GM23248 (cell line): ENCODE data around the gene EXO5. TPM values are rescaled to one million over a fixed set of nuclear protein-coding genes. Genes with fewer than 3 reads are reported as not detected.

ENCODE experiments used
- DNase-seq: peaks from one replicate; pipeline ENCODE4 v3.0.0-alpha.2; 2015
- H2AFZ ChIP-seq: fragments of 200-600 bp; sonication (generic); 2 replicates; pipeline ENCODE4 v1.6.1; 2016; ENCODE audit warnings: antibody characterized with exemption
- H3F3A ChIP-seq: fragments of 200-600 bp; sonication (generic); 2 replicates; pipeline ENCODE4 v1.6.1; 2016; ENCODE audit warnings: mild to moderate bottlenecking, antibody characterized with exemption, mixed run types; ENCODE audit not compliant: insufficient read depth
- H3K27ac ChIP-seq: fragments of 200-600 bp; sonication (generic); 2 replicates; pipeline ENCODE4 v1.5.1; 2016; ENCODE audit warnings: mild to moderate bottlenecking
- H3K27me3 ChIP-seq: fragments of 200-600 bp; sonication (generic); replicated peaks from 2 replicates; pipeline ENCODE4 v1.6.1; 2016; ENCODE audit warnings: mild to moderate bottlenecking; ENCODE audit not compliant: insufficient read depth
- H3K36me3 ChIP-seq: fragments of 200-600 bp; sonication (generic); 2 replicates; pipeline ENCODE4 v1.6.1; 2016; ENCODE audit warnings: low read depth, mild to moderate bottlenecking
- H3K4me1 ChIP-seq: fragments of 200-600 bp; sonication (generic); 2 replicates; pipeline ENCODE4 v1.6.1; 2016; ENCODE audit warnings: mild to moderate bottlenecking; ENCODE audit not compliant: insufficient read depth
- H3K4me2 ChIP-seq: fragments of 200-600 bp; sonication (generic); one replicate; pipeline ENCODE4 v1.6.1; 2016; ENCODE audit warnings: mild to moderate bottlenecking; ENCODE audit not compliant: unreplicated experiment
- H3K4me3 ChIP-seq: fragments of 200-600 bp; sonication (generic); 2 replicates; pipeline ENCODE4 v1.5.1; 2016; ENCODE audit warnings: mild to moderate bottlenecking
- H3K79me2 ChIP-seq: fragments of 200-600 bp; sonication (generic); 2 replicates; pipeline ENCODE4 v1.6.1; 2016; ENCODE audit warnings: mild to moderate bottlenecking; ENCODE audit not compliant: insufficient read depth
- H3K9ac ChIP-seq: fragments of 200-600 bp; sonication (generic); 2 replicates; pipeline ENCODE4 v1.6.1; 2016; ENCODE audit warnings: mild to moderate bottlenecking
- H3K9me2 ChIP-seq: fragments of 200-600 bp; sonication (generic); 2 replicates; pipeline ENCODE4 v1.6.1; 2016; ENCODE audit warnings: mixed run types, mild to moderate bottlenecking, moderate library complexity; ENCODE audit not compliant: insufficient read depth
- H3K9me3 ChIP-seq: fragments of 200-600 bp; sonication (generic); one replicate; pipeline ENCODE4 v1.6.1; 2017; ENCODE audit warnings: low read depth
- H4K20me1 ChIP-seq: fragments of 200-600 bp; sonication (generic); 2 replicates; pipeline ENCODE4 v1.6.0; 2016; ENCODE audit not compliant: insufficient read depth
- EZH2 ChIP-seq: fragments of 200-600 bp; sonication (generic); IDR thresholded peaks from 2 replicates; pipeline ENCODE4 v1.6.1; 2018; ENCODE audit warnings: antibody characterized with exemption, mild to moderate bottlenecking; ENCODE audit not compliant: insufficient read depth, poor library complexity, severe bottlenecking
- EZH2phosphoT487 ChIP-seq: fragments of 200-600 bp; sonication (generic); IDR thresholded peaks from 2 replicates; pipeline ENCODE4 v1.6.1; 2018; ENCODE audit warnings: antibody characterized with exemption, moderate library complexity, mild to moderate bottlenecking, low read depth; ENCODE audit not compliant: insufficient read depth
- WGBS, 2 experiments: methylation state at CpG; one replicate each; pipeline ENCODE4 v1.1.6; 2015 to 2017; ENCODE audit warnings: low lambda C conversion rate in 2 of 2, low coverage in 1 of 2; ENCODE audit errors: missing lambda C conversion rate in 2 of 2; 5-methylcytosine and 5-hydroxymethylcytosine counted together
- in situ Hi-C: fragments of 300-500 bp; cut with MboI; formaldehyde crosslinking; loops from 2 replicates; pipeline ENCODE4 v1.15.0; 2020
- polyA plus RNA-seq: library from polyadenylated mRNA; unstranded; fragments of >200 nt; fragmentation: Nextera tagmentation; extraction: Ambion mirVana; gene quantifications from 2 replicates; pipeline ENCODE4 v1.2.1, GENCODE V29; 2016
- total RNA-seq: library from RNA; depleted of rRNA; stranded (reverse); fragments of >200 nt; shearing (Covaris generic); gene quantifications from 2 replicates; pipeline ENCODE4 v1.2.3, GENCODE V29; 2014

Gene EXO5
- total and polyA plus RNA-seq, 2 experiments from 2014 or later = 6.6 to 8.6 TPM

DNA sequence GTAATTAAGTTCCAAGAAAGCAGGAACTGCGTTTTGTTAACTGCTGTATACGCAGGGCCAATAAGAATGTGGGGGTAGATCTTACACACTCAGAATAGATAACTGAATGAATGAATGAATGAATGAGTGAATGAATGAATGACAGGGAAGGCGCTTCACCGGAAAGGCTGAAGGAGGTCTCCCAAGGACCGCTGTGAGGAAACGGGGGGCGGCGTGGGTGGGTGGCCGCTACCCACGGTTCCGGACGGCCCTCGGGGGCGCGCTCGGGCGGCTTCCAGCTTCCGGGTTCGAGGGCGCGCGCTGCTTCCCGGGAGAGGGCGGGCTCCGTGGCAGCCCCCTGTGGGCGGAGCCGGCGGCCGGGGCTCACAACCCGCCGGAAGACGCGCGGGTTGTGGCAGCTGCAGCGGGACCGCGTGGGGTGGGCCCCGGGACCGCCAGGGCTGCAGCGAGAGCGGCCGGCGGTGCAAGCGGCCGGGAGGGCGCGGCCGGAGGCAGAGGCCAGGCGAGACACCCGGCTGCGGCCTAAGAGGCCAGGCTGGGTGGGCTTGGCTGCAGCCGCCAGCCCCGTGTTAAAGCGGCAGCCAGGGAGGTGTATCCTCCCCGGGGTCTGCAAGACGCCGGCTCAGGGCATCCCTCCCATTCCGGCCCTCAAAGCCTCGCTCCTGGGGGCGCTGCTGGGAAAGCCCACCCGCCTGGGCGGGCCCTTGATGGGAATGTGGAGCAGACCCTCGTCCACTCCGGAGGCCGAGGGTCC is 31.5 kb upstream of the EXO5 start, which contains the start of gene ZFP69:
Gene ZFP69, plus strand, starts transcription at position 367 of the 754 bp plus-strand sequence. CDS start 2,072 bp downstream, outside the sequence.
- Histone ChIP-seq H3K4me3 (peak within 1 kb of the TSS; percentile 79), H3K9me2 (no peaks in the 10 kb centered on the region), H3K4me2 (peak within 1 kb of the TSS; percentile 92), H3K27ac (no peak within 1 kb of the TSS), H2AFZ (peak within 1 kb of the TSS; percentile 93), H3K9me3 (no peaks in the 10 kb centered on the region), H4K20me1 (no peaks in the 10 kb centered on the region), H3F3A (0 out of 2 replicates have a peak, but pooled peaks cover 6% of the 10 kb centered on the region), H3K4me1 (peaks cover 4% of the 10 kb centered on the region; the same call in 1 of the 2 replicates), H3K79me2 (no peaks in the 10 kb centered on the region), H3K36me3 (0 out of 2 replicates have a peak, but pooled peaks cover 4% of the 10 kb centered on the region), H3K27me3 (no peaks in the 10 kb centered on the region), H3K9ac (peak within 1 kb of the TSS; percentile 79)
- DNase-seq = peak; percentile 84
- TF ChIP-seq EZH2phosphoT487 (no peak), EZH2 (no peak)
- in situ Hi-C loops = no loop called here
- 1% methylated on average over 38 to 41 of the region's 65 CpGs for WGBS, 2 experiments

DNA sequence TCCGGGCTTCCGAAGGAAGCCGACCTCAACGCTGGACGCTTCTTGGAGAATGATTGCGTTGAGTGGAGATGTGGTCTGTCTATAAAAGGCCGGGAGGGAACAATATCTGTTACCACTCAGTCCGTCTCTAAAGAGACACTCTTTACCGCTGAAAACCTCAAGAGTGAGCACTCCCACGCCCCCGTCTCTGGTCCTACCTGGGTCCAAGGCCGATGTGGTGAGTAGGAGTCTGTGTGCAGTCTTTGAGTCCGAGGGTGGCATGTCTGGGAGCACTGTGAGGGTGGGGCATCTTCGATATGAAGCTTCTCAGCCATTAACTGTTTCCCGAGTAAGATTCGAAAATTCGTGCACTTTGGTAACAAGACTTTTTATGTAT is 30.9 kb upstream of the EXO5 start:
- TF ChIP-seq EZH2 (no peak), EZH2phosphoT487 (no peak)
- Histone ChIP-seq H3K79me2 (no peaks in the 10 kb centered on the region), H3K9ac (peak overlapping the region; percentile 79), H3K4me3 (peak overlapping the region; percentile 79), H4K20me1 (no peaks in the 10 kb centered on the region), H3K9me2 (no peaks in the 10 kb centered on the region), H3K27ac (no peak overlapping the region), H3K4me2 (peak overlapping the region; percentile 92), H3K27me3 (no peaks in the 10 kb centered on the region), H3K9me3 (no peaks in the 10 kb centered on the region), H3K36me3 (peaks cover 8% of the 10 kb centered on the region; the same call in 1 of the 2 replicates), H3F3A (0 out of 2 replicates have a peak, but pooled peaks cover 6% of the 10 kb centered on the region), H3K4me1 (peaks cover 4% of the 10 kb centered on the region; the same call in 1 of the 2 replicates), H2AFZ (peak overlapping the region; percentile 93)
- DNase-seq = peak; percentile 54
- 1 to 3% methylated on average over 17 of the region's 17 CpGs for WGBS, 2 experiments
- in situ Hi-C loops = no loop called here

DNA sequence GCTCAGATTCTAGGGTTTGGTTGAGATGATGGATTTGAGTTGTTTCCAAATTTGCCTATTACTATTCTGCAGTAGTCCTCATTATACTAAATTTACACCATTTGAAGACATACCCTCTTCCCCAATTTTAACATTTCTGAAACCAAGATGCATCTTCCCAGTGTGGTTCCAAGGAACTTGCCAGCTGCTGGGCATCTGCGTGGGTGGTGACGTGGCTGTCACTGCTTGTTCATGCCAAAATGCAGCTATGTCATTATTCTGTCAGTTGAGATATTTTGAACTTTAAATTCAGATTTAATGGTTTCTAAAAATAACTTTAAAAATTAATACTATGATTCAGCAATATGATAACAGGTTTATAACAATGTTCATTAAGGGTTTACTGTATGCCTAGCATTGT is 30.3 kb upstream of the EXO5 start:
- Histone ChIP-seq H3K4me1 (peaks cover 4% of the 10 kb centered on the region; the same call in 1 of the 2 replicates), H3F3A (0 out of 2 replicates have a peak, but pooled peaks cover 6% of the 10 kb centered on the region), H3K27me3 (no peaks in the 10 kb centered on the region), H3K9me3 (no peaks in the 10 kb centered on the region), H3K9ac (peak overlapping the region; percentile 79; the same call in 1 of the 2 replicates), H3K9me2 (no peaks in the 10 kb centered on the region), H3K79me2 (no peaks in the 10 kb centered on the region), H3K27ac (no peak overlapping the region), H2AFZ (peak overlapping the region; percentile 93), H3K4me3 (peak overlapping the region; percentile 79), H4K20me1 (no peaks in the 10 kb centered on the region), H3K36me3 (peaks cover 14% of the 10 kb centered on the region; the same call in 1 of the 2 replicates), H3K4me2 (peak overlapping the region; percentile 92)
- DNase-seq = peak; percentile 42
- 2 to 5% methylated on average over 2 of the region's 2 CpGs for WGBS, 2 experiments
- TF ChIP-seq EZH2 (no peak), EZH2phosphoT487 (no peak)
- in situ Hi-C loops = no loop called here

DNA sequence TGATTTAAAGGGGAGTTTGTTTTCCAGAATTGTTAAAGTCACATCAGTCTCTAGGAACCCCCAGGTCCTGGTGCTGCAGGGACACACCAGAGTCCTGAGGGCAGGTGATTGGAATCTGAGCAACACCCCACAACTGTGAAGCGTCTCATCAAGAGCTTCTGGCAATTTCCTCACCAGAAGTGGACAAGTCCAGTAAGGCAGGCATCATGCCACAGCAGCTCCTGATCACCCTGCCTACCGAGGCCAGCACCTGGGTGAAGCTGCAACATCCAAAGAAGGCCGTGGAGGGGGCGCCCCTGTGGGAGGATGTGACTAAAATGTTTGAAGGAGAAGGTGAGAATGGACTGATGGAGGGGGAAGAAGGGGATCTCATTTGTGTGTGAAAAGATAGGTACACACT is 29.4 kb upstream of the EXO5 start:
- Histone ChIP-seq H3K4me1 (peaks cover 4% of the 10 kb centered on the region; the same call in 1 of the 2 replicates), H3K27ac (no peak overlapping the region), H4K20me1 (no peaks in the 10 kb centered on the region), H3K4me3 (no peak overlapping the region), H3F3A (0 out of 2 replicates have a peak, but pooled peaks cover 6% of the 10 kb centered on the region), H3K36me3 (peaks cover 17% of the 10 kb centered on the region; the same call in 1 of the 2 replicates), H3K4me2 (no peak overlapping the region), H3K9ac (no peak overlapping the region), H3K27me3 (no peaks in the 10 kb centered on the region), H2AFZ (no peak overlapping the region), H3K9me3 (no peaks in the 10 kb centered on the region), H3K9me2 (no peaks in the 10 kb centered on the region), H3K79me2 (no peaks in the 10 kb centered on the region)
- DNase-seq = no peak
- WGBS, 2 experiments = 75 to 77% methylated on average over 4 of the region's 4 CpGs
- TF ChIP-seq EZH2phosphoT487 (no peak), EZH2 (no peak)
- in situ Hi-C loops = no loop called here
